LHCN-M2 (cell line): Measurements from ENCODE around the gene PTPRG. TPM values are rescaled to one million over a fixed set of nuclear protein-coding genes. Genes with fewer than 3 reads are reported as not detected.

Experiments
- DNase-seq: peaks from one replicate; pipeline ENCODE4 v3.0.0-alpha.2; 2012; ENCODE audit warnings: low read depth
- total RNA-seq: library from RNA; depleted of rRNA; stranded (reverse); fragments of >200 nt; gene quantifications from 2 replicates; pipeline ENCODE4 v1.2.3, GENCODE V29; 2014

PTPRG gene
- total RNA-seq, 1 experiment from 2014 or later = 32.2 TPM

- DNase-seq = no peak
Measured at GRCh38 chr3:61889259-61889658, 327.9 kb downstream of the PTPRG start.

DNA sequence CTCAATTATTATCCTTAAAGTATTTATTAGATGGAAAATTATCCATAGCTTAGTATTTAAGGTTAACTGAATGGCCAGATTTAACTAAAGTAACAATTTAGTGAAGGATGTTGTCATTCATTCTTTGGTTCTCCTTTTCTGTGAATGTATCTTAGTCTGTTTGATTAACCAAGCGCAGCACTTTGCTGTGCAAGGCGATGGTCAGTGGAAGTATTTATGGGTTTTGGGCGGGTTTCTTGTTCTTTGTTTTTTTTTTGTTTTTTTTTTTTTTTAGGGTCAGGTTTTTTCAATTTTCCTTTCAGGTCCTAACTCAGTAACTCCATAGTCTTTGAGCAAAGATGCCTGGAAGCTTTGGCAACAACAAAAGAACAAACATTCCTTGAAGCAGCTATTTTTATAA, 328.8 kb downstream of the PTPRG start:
- DNase-seq = no peak

DNA sequence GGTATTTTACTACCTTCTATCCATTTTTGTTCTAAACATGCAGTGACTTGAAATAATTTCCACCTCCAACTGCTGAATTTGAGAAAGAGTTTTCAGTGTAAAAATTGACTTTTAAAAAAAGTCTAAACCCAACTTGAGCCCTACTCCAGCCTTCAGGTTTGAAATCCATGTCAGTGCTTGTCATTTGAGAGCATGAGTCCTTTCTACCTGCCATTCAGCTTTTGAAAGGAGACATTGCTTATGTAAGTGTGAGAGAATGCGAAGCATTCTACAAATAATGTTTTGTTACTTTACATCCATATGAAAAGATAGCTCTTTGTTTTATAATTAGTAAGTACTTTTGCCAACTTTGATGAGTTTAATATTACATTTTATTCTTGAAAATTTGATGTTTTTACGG, 329.2 kb downstream of the PTPRG start:
- DNase-seq = no peak

DNA sequence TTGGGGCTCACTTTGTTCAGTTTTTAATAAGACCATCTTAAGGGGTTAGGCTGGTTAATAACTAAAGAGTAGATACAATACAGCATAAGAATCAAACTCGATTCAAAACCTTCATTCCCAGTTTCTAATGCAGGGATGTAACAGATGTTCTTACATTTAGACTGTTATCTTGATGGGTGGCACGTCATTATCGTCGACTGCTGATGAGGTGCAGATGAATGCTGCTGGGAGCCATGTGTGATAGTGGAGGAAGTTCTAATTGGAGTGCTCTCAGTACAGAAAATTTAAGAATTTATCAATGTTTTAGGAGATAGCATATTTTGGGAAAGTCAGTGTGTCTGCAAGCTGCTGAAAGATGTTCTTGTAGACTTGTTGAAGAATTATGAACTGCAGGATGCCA, 331.5 kb downstream of the PTPRG start:
- DNase-seq = no peak

GRCh38 chr3:61893840-61894566, 332.6 kb downstream of the PTPRG start:
- no peak for DNase-seq

DNA sequence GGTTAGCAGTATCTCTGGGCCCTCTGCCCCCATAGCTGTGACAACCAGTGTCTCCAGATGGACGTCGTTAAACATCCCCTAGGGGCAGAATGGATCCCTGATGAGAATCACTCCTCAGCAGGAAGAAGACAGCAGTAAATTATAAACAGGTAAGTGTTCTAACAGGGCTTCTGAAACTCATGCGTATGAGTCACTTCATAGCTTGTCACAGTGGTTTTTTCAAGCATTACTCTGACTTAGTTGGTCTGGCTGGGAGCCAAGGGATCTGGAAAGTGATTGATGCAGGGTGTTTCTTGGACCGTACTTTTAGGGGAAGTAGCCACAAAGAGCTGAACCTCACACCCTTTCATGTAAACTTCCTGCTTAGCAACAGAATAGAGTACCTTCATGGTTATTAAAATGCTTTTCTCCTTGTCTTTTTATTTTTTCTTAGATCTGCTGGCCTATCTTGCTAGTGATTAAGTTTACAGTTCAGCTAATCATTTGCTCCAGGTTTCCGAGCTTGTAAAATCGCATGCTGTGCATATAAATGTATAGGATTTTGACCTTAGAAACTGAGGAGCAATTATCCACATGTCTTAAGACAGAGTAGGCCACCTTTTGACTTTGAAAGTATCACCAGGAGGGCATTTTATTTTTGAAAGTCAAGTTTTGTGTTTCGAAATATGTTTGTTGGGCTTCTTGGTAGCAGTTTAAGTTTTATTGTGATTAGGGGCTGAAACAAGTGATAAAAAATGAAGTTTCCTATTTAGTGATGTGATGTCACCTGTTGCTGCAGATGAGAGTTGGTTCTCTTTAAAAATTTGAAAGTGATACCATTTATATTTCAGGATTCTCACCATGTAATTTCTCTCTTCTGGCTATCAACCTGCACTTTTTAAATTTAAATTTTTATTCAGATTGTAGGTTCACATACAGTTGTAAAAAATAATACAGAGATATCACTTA, 333.9 kb downstream of the PTPRG start:
- DNase-seq = peak; percentile 85

- no peak for DNase-seq
Measured at GRCh38 chr3:61896251-61896650, 334.9 kb downstream of the PTPRG start.

DNA sequence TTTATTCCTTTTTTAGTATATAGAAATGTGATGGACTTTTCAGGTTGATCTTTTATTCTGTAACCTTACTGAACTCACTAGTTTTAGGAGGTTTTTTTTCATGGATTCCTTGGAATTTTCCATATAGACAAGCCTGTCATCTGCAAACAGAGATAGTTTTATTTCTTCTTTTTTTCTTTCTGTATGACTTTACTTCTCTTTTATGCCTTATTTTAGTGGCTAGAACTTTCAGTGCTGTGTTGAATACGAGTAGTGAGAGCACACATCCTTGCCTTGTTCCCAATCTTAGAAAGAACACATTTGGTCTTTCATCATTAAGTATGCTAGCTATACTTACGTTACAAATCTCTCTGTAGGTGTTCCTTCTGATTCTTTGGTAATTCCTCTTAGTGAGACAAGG, 336.5 kb downstream of the PTPRG start:
- DNase-seq = no peak

DNA sequence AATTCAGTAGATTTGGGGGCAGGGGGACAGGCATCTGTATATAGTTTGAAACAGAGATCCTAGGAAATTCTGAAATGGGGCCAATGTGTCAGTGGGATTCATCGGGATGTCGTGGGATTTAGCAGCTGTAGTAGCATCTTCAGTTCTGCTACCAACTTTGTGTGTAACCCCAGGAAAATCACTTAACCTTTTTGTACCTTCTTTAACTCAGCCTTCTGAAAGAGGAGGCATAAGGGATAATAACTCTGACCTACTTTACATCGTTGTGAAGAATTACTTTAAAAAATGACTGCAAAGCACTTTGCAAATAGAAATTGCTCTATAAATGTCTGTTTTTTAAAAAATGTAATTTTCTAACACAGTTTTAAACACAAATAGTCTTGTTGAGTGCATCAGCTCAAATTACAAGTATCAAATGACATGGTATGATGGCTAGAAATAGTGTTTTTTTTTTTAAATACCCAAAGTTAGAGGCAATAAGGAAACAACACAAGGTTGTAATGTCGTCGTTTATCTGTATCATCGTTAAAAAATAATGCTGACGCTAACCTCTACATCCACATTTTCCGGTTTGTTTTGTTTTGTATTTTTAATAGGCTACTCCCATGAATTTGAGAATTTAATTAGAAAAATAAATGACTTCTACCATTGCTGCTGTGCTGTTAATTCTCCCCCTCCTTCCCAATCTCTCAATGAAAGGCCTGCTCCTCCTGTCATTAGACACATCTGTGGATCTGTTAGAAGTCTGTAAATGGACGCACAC, 338.5 kb downstream of the PTPRG start:
- no peak for DNase-seq

DNA sequence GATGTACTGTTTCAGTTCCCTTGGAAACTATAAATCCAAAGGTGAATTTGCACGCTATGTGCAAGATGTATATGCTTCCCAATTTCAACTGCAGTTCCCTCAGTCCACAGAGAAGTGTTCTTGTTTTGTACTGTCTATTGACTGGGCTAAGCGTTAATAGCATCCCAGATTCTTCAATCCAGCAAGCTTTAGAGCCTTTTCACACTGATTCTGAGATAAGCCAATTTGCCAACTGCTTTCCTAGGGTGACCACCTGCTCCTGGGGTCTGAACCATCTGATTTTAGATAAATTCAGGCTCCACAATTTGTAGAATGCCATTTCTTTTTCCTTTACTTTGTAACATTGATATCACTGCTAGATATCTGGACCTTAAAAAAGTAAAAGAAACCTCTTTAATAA, 340.1 kb downstream of the PTPRG start:
- DNase-seq = no peak

- no peak for DNase-seq
Measured at GRCh38 chr3:61901986-61902385, 340.6 kb downstream of the PTPRG start.

- DNase-seq = no peak
Measured at GRCh38 chr3:61903074-61903473, 341.7 kb downstream of the PTPRG start.

- DNase-seq = peak; percentile 24
Measured at GRCh38 chr3:61903931-61904657, 342.7 kb downstream of the PTPRG start.

- DNase-seq = no peak
Measured at GRCh38 chr3:61907210-61907795, 345.9 kb downstream of the PTPRG start.

DNA sequence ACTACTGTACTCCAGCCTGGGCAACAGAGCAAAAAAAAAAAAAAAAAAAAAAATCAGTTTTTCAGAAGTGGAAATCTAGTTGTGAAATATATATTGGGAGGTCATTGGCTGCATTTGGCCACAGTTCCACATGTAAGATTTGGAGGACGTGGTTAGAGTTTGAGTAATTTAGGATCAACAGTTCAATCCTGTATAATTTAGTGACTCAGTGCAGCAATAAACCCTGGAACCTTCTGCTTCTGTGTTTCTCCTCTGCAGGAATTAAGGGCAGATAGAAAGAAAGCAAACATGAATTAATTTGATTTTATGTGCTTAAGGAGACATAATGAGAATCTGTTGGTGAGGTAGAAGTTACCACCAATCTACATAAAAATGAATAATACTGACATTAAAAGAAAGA, 347.0 kb downstream of the PTPRG start:
- DNase-seq = peak; percentile 41

DNA sequence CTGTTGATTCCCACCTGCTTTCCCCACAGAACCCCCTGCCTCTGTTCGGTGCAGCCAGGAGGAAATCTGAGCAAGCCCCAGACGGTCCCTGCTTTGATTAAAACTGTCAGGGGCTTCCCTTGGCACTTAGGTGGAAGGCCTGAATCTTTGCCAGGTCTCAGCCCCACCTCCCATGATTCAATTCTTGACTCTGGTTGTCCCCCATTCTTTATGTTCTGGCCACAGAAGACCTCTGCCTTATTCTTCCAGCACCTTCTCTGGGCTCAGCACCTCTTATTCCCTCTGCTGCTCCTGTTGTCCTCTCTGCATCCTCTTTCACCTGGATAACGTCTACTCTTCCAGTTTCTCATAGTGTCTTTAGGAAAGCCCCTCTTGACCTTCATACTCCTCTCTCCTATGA, 349.4 kb downstream of the PTPRG start:
- DNase-seq = no peak

DNA sequence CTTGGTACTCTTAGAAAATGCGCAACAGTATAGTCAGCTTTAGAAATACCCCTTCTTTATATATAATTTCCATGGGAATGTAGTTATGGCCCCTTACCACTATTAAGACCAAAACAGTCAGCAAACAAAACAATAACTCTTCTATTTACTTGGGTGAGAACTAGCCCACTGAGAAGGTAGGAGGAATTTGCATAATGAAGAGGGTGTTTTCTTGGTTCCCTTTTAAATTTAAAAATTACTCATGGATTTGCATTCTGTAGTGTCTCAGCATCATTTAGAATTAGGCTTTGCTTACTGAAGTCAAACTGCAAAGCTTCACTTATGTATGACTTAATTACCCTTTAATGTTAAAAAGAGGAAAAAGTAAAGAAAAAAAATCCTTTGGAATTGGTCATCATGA, 350.8 kb downstream of the PTPRG start:
- DNase-seq = no peak

GRCh38 chr3:61913701-61914100, 352.3 kb downstream of the PTPRG start:
- DNase-seq = no peak

DNA sequence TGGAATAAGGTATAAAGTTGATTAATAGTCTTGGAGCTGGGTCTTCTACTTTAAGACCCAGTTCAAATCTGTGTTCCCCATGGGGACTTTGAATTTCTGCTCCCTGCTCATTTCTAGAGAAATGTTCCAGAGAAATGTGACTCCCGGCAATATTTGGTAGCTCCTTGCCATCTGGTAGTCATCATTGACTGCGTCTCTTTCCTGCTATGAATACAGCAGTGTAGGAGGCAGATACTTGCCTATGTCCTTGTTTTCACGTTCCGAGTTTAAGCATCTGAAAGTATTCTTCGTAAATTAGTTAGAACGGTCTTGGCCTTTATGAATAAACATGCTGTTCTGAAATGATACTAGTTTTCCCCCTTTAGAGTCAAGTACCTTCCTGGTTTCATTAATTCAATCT, 352.9 kb downstream of the PTPRG start:
- no peak for DNase-seq

DNA sequence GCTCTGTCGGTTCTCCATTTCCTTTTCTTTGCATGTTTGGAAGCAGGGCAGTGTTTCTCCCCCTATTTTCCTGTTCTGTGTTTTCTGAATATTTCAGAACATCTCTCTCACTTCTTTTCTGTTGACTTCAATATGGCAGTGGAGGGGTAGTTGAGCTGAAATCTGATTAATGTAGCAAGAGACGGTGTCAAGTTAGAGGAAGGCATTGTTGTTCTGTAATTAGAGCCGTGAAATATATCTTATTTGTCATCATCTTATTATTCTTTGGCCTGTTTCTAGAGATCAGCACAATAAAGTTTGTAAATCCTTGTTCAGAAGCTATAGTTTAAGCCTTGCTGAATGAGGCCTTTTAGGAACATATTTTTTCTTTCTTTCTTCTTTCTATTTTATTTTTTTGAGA, 353.9 kb downstream of the PTPRG start:
- no peak for DNase-seq

DNA sequence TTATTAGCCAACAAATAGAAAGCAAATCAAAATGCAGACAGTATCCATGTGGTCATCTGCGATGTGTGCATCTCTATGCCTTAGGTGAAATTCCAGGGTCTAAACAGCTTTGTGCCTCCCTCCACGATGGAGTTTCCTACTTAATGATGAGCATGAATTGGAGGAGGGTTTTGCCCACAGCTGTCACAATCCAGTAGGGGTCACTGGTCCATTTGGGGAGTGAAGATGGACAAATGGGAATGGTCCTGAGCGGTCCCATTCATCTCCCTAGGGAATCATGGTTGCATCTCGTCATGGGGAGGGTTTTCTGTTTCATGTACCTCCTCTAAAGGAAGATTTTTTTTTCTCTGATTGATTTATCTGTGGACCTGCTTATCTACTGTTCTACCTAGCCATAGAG, 358.0 kb downstream of the PTPRG start:
- no peak for DNase-seq
